Globus pallidus (tissue), 1 donor: Measurements from ENCODE around the gene METTL22.

Experiments used
- DNase-seq: peaks from one replicate; pipeline ENCODE4 v3.0.0-alpha.2; 2015; ENCODE audit warnings: low spot score

METTL22 gene

DNA sequence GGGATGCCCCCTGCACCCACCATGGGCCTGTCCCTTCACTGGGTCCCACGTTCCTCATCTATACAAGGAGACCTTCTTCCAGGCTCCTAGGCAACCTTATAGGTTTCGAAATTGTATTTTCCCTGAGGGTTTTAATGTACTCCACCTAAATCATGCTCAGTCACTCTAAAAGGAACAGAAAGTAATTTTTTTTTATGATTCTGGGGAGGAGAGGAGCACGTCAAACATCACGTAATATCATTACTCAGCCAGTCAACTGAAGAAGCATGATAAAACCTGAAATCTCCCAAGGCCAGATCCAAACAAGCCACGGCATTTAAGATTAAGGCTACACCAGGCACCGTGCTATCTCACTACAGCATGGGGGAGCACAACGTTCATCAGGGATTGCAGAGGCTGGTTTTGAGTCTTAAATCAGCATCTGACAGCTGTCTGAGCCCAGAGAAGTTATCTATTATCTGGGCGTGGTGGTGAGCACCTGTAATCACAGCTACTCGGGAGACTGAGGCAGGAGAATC is 27.3 kb upstream of the METTL22 start:
- DNase-seq, result no peak

DNA sequence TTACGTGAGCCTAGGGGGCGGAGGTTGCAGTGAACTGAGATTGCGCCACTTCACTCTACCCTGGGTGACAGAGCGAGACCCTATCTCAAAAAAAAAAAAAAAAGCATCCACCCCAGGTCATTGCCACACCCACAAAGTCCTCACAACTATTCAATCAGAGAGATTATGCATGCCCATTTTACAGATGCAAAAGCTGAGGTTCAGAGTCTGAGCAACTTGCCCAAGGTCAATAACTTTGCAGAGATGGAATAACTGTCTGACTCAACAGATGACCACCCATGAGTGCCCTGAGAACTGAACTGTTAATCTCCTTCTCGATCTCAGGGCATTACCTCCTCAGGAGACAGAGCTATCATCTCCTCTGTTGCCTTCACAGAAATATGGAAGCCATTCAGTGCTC is 25.7 kb upstream of the METTL22 start:
- no peak for DNase-seq

DNA sequence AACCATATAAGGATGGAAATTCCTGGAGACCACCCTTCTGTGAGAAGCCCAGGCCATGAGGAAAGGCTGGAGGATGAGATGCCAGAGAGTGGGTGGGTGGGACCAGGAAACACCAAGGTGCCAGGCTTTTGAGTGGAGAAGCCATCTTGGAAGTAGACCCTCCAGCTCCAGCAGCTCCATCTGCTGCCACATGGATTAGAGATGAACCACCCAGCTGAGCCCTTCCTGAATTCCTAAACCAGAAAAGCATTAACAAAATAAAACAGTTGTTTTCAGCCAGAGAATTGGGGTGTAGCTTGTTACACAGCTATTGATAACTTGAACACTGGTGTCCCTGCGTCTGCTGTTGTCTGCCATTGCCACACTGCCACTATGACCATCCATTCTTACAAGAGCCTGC is 24.9 kb upstream of the METTL22 start:
- no peak for DNase-seq

DNA sequence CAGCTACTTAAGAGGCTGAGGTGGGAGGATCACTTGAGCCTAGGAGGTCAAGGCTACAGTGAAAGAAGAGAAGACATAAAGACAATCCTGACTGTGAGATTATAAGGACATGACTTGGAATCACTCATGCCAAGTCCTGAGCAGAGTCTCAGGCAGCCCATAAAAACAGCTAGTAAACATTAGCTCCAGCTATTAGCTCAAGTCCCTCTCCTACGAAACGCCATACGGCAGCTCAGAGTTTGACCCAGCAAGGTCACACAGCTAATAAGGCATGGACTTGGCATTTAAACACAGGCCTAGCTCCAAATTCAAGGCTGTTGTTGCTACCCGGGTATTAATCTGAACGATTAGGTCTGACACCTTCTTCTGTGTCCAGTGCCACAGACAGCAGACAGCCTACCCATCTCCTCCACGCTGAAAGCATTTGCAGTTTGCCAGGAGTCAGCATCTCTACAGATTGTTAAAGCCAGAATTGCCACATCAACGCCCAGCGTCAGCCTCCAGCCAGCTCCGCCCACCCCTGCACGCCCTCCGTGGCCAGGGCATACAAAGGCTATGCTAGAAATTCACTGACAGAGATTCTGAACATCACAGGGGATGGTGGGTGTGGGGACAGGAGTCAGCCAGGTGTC is 21.2 kb upstream of the METTL22 start:
- DNase-seq, result no peak

DNA sequence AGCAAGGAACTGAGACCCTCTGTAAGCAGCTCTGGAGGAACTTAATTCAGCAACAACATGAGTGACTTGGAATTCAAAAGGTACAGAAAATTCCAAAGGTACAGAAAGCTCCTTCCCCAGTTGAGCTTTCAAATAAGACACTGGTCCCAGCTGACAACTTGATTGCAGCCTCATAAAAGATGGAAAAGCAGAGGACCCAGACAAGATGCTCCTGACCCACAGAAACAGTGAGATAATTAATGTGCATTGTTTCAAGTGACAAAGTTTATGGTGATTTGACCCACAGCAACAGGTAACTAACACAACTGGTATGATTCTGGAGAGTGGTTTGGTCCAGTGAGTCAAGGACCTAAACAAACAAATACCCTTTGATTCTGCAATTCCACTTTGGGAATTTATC is 15.9 kb upstream of the METTL22 start:
- no peak for DNase-seq

DNA sequence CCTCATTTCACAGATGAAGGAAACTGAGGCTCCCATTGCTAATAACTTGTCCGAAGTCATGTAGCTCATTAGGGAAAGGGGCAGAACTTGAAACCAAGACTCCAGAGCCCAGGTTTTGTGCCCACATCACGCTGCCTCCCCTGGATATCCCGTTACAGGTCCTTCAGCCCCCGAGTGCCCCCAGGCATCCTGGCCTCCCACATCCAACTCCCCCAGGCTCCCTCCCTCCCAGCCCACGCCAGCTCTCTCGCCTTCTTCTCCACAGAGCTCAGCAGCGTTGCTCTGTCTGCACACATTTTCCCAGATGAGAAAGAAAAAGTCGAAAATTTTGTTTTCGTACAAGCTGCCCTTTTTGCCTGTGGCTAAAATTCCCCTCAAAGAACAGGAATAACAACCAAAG is 14.3 kb upstream of the METTL22 start:
- DNase-seq, result no peak

DNA sequence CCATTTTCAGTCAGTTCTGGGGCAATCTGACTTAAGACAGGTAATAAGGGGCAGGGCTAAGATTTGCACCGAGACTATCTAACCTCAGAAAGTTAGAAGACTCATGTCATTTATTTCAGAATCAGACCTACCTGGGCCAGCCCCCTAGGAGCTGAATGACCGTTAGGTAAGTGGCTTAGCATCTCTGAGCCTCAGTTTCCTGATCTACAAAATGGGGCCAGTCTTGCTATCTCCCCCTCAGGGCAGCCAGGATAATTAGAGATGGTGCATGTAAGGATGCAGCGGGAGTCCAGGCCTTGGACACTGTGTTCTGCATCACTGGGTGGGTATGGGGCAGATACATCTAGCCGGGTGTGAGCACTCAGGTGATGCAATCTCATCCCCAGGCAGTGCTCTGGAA is 10.4 kb upstream of the METTL22 start:
- DNase-seq, result no peak

DNA sequence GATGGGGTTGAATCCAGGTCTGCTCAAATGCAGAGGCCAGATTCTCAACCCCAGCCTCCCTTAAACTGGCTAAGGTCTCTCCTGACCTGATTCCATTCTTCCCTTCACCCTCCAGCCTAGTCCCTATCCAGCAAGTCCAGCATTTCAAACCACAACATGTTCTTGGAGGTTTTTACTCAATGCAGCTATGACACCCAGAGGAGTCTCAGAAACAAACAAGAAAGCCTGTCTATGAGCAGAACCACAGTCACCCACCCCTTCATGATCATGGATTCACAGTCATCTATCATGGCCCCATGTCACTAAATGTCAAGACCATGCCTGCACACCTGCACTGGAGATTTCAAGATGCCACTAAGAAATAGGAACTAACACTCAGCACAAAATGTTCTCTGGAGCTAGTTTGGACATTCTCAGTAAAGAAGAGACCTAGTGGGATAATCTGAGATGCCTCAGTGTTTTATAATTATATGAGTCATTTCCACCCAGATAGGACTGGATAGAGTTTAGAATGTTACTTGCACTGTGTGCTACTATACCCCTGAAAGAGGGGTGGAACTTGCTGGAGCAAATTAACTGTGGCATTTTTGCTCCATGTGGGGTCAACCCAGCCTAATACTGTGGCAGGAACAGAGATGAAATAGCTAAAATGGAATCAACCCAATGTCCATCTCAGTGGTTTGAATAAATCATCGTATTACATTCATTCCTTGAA is 9.5 kb upstream of the METTL22 start:
- DNase-seq, result no peak

DNA sequence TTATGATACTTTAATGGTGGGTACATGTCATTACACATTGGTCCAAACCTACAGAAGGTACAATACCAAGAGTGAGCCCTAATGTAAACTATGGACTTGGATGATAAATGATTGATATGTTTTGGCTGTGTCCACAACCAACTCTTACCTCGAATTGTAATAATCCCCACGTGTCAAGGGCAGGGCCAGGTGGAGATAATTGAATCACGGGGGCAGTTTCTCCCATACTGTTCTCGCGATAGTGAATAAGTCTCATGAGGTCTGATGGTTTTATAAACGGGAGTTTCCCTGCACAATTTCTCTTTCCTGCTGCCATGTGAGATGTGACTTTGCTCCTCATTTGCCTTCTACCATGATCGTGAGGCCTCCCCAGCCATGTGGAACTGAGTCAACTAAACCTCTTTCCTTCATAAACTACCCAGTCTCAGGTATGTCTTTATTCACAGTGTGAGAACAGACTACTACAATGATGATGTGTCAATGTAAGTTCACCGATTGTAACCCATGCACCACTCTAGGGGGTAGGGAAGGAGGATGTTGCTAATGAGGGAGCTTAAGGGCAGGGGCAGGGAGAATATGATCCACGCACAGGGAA is 7.0 kb upstream of the METTL22 start:
- DNase-seq, result no peak

DNA sequence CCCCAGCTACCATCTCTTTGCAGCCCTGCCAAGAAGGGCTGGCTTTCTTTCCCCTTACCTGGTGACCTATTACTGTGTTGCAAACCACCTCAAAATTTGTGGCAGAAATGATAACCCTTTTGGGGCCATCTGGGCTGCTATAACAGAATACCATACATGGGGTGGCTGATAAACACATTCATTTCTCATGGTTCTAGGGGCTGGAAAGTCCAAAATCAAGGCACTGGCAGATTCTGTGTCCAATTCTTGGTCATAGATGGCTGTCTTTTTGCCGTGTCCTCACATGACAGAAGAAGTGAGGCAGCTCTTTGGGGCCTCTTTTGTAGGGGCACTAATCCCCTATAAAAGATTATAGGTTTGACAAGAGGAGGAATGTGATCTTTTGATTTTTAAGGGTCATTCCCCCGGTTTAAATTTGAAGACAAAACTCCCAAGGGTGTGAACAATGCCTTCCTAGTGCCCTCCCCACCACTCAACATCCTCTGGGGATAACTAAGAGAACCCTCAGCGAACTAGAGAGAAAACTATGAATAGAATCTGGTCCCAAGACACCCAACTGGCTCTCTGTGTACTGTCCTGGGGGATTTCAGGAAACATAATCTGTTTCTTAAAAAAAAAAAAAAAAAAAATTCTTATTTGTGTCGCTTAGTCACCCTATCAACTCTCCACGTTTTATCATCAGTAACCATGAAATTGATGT is 1.7 kb upstream of the METTL22 start:
- no peak for DNase-seq

DNA sequence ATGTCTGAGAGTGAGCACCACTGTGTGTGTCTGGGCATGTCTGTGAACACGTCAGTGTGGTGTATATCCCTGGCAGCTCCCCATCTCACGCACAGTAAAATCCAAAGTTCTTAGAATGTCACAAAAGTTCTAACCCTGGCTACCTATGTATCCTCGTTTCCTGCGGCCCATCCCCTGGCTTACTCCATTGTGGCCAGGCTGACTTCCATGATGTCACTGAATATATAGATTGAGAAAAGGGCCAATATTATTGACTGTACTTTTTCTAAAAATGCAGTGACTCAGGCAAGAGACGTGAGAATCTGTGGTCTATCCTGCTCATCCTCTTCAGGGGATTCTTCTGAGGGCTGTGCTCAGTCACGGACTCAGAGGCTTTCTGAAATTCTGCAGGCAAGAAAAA is 963 bp upstream of the METTL22 start:
- no peak for DNase-seq

DNA sequence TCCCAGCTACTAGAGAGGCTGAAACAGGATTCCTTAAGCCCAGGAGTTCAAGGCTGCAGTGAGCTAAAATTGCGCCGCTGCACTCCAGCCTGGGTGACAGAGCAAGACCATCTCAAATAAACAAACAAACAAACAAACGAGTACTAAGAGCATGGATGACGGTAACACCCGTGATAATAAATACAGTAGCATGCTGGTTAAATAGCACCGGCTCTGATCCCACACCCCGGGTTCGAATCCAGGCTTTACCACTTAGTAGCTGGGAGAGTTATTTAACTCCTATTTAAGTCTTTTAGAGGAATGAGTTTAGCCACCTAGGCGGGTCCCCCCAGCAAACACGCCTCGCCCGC is 301 bp upstream of the METTL22 start:
- DNase-seq, result no peak

DNA sequence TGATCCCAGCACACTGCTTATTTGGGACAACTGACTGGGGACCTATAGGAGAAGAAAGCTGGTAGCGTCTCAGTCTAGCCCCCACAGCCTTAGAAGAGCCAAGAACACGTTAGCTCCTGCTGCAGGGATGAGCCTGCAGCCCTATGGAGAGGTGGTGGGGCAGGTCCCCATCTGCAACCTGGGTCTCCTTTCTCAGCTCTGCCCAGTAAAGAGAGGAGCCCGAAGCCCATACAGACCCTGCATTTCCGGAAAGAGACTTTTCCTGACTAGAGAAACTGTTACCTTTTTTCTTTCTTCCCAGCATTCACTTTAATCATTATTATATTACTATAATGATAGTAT is 788 bp downstream of the METTL22 start:
- DNase-seq, result no peak

DNA sequence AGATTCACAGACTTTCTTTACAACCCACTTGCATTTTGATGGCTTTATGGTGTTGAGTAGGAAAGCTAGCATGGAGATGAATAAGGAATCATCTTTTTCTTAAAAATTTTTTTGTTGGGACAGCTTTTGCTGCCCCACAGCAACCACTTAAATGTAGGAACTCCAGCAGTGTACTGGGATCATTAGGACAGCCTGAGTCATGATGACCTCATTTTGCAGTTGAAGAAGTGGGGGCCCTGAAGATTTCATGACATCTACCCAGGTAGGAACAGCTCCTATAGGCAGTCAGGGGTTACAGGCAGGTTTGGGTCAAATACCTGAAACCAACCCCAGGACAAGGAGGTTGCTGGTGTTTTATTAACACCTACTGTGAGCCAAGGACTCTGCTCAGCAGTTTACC is 2.1 kb downstream of the METTL22 start:
- DNase-seq, result no peak

DNA sequence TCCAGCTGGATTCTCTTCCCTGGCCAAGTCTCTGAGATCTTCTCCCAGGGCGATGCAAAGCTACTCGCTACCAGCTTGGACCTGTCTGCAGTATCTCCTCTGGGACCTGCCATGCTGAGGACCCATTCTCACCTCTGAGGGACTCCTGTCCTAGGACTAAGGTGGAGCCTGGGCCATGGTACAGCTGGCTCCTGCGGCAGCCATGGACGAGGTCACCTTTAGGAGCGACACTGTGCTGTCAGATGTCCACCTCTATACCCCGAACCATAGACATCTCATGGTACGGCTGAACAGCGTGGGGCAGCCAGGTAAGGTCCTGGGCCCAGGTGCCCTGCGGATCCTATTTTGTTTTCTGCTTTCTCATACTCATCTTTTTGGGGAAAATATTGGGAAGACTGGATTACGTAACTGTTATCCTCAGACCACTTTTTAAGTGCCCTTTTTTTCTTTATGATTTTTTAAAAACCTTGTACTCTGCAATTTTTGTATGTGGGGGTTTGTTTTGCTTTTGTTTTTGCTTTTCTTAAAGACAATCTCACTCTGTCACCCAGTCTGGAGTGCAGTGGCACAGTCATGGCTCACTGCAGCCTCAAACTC is 4.1 kb downstream of the METTL22 start:
- DNase-seq, result no peak

DNA sequence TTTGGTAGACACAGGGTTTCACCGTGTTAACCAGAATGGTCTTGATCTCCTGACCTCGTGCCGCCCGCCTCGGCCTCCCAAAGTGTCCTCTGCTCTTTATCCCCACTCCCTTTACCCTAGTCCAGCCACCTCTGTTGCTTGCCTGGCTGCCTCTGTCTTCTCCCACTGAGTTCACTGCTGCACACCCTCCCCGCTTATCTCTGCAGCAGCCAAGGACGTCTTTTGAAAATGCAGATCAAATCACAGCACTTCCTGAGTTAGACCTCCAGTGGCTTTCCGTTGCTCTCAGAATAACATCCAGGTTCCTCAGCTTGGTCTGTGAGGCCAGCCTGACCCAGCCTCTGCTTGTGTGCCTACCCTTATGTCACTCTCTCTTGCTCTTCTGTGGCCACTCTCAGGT is 5.4 kb downstream of the METTL22 start:
- no peak for DNase-seq

DNA sequence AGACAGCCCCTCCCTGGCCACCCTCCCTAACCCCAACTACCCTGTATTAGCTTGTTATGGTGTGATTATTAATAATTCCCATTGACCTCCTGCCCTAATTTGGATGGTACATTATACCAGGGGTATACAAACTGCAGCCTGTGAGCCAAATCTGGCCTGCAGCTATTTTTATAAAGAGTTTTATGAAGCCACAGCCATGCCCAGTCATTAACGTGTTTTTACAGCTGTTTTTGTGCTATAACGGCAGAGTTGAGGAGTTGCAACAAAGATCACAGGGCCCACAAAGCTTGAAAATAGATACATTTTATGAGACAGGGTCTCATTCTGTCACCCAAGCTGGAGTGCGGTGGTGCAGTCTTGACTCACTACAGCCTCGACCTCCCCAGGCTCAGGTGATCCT is 6.0 kb downstream of the METTL22 start:
- no peak for DNase-seq

DNA sequence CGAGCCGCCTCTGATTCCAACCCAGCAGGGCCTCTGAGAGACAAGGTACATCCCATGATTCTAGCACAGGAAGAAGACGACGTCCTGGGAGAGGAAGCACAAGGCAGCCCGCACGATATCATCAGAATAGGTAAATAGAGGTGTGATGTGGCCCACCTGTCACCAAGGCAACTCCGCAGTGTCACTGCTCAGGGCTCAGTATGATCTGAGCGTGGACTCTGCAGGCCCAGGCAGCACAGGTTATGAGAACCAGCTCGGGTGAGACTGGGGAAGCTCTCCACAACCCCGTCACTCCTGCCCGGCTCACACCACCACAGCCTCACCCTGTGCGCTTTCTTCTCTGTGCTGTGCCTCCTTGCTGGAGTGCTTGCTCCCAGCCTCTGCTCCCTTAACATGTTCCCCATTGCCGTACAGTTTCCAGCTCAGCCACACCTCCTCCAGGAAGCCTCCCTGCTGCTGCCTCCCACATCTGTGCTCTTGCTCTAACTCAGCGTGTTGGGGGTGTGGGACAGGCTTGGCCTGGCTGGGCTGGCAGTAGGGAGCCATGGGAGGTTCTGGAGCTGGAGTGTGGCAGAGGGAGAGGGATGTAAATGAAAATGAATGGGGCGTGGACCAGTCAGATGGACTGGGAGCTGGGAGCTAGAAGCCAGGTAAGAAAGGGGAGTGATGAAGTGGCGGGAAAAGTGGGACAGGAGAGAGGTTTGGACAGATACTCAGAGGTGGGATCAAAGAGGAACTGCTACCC is 7.7 kb downstream of the METTL22 start:
- no peak for DNase-seq

DNA sequence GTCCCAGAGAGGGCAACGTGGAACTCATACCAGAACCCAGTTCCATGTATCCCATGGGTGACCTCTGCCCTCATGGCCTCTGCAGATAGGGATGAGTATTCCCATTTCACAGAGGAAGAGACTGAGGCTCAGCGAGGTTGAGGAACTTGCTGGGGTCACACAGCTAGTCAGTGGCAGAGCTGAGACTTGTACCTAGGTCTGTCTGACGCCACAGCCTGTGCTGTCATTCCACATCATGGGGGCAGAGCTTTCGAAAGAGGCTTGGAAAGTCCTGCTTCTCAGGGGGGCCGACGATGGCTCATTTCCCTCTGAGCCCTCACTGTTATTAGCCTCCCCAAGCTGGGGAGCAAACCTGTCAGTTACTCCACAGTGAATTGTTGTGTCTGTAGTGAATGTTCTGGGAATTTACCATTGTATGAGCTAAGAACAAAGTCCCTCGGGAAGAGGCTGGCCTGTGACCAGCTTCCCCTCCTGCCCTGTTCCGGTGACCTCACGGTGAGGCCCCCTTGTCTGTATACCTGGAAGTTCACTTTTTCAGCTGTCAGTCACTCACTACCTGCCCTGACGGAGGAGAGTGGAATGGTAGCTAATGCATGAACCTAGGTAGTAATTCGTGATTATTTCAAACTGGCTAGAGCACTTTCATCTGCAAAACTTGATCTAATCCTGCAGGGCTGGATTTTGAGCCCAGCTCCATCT is 8.9 kb downstream of the METTL22 start:
- DNase-seq, result no peak

DNA sequence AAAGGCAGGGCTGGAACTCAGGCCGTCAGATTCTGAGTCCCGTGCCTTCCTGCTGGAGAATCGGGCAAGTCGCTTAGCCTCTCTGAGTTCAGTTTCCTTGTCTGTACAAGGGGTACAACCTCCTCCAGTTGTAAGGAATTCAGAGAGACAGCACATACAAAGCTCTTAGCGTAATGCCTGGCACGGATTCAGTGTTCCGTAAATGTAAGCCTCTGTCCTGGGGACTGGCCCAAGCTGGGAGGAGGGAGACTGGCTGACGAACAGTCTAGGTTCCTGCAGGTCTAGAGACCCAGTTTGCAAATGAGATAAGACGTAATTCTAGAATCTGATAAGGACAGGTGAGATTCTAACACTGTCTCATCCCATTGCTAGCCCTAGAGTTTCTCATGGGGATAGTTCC is 9.9 kb downstream of the METTL22 start:
- peak; percentile 24 for DNase-seq

DNA sequence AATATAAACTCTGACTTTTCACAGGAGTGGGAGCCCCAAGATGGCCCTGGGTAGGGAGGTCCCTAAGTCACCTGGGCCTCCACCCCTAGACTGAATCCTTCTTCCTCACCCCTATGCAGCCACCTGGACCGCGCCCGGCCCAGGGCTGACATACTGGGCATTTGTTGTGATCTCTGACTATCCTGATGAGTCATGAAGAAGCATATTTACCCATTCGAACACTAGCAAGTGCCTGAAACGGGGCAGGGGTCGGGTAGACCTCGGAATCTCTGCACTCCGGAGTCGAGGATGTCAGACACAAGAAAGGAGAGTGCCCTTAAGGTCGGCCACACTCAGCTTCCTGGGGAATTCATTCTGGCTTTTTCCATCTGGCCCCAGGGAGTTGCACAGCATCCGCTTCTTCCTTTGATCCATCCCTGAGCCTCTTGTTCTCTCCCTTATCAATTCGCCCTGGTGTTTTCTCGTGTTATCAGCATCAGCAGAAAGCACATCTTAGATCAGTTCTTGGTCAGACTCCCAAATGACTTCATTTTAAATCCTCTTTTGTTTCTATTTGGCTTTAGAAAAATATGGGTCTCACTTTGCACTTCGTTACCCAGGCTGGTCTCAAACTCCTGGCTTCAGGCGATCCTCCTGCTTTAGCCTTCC is 10.4 kb downstream of the METTL22 start:
- DNase-seq, result no peak
